ENCODE measurements around the gene AZU1.
"Not testable (repeated sequence)": the region's sequence is repeated elsewhere in the genome, so short reads cannot be mapped to it uniquely, and the experiment has no call there.

The AZU1 gene

GRCh38 chr19:835210-835810 lies 7.7 kb downstream of the AZU1 start:
- no peaks in the 10 kb centered on the region for H3K9me3 ChIP-seq (ENCODE audit: control insufficient read depth, insufficient read depth, low read depth, low read length)
- H3K4me3 ChIP-seq (ENCODE audit: low read depth, low read length) = no peak overlapping the region
- no peaks in the 10 kb centered on the region for H3K36me3 ChIP-seq (ENCODE audit: control insufficient read depth in 2 of 2, insufficient read depth in 1 of 2, low read length in 2 of 2)
- H3K4me1 ChIP-seq (ENCODE audit: control insufficient read depth, insufficient read depth, low read length) = no peaks in the 10 kb centered on the region
- ChIA-PET CTCF (no interaction called here), POLR2A (no interaction called here)
- TF ChIP-seq ZNF792 (tag by site-specific recombination; IDR thresholded peaks at IDR 0.05) (no peak), ZNF202 (tag by site-specific recombination; IDR thresholded peaks at IDR 0.05; ENCODE audit: borderline replicate concordance) (no peak), ZNF645 (tag by site-specific recombination; IDR thresholded peaks at IDR 0.05) (no peak), ZNF221 (tag by site-specific recombination; IDR thresholded peaks at IDR 0.05; ENCODE audit: borderline replicate concordance) (no peak), ZNF600 (tag by site-specific recombination; IDR thresholded peaks at IDR 0.05) (no peak), ZNF610 (tag by site-specific recombination; IDR thresholded peaks at IDR 0.05; ENCODE audit: borderline replicate concordance) (no peak), ZNF248 (tag by site-specific recombination; IDR thresholded peaks at IDR 0.05) (no peak), ZNF174 (tag by site-specific recombination; IDR thresholded peaks at IDR 0.05) (no peak), ZBTB10 (tag by site-specific recombination; IDR thresholded peaks at IDR 0.05) (no peak), ZNF776 (tag by site-specific recombination; IDR thresholded peaks at IDR 0.05; ENCODE audit: borderline replicate concordance) (no peak)
- TF ChIP-seq, protein P1, sequence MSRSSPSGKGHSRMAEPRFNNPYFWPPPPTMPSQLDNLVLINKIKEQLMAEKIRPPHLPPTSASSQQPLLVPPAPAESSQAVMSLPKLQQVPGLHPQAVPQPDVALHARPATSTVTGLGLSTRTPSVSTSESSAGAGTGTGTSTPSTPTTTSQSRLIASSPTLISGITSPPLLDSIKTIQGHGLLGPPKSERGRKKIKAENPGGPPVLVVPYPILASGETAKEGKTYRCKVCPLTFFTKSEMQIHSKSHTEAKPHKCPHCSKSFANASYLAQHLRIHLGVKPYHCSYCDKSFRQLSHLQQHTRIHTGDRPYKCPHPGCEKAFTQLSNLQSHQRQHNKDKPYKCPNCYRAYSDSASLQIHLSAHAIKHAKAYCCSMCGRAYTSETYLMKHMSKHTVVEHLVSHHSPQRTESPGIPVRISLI (tag by site-specific recombination; IDR thresholded peaks at IDR 0.05) = no peak
- no peak overlapping the region for H3K27ac ChIP-seq (ENCODE audit: extremely low read depth, low read depth, low read length)

DNA sequence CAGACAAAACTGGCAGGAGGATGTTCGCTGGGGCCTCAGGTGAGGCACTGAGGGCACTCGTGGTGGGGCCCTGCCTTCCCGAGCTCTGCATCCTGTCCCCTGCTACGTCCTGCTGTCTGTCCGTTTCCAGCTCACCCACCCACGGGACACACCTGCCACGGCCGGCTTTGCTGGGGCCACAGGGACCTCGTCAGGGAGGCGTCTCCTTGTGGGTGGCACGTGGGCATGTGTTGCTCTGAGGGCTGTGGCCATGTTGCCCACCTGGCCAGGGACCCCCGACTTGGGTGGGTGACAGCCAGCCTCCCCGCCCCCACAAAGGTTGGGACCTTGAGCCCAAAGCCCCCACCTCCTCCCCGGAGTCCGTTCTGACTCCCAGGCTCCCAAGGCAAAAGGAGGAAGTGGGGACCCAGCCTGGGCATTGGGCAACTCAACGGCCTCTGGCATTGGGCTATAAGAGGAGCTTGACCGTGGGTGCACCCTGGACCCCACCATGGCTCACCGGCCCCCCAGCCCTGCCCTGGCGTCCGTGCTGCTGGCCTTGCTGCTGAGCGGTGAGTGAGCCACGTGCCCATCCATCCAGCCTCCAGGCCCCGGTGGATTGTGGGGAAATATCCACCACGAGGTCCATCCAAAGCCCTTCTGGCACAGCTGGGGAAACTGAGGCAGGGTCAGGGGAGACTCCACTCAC lies 13.0 kb downstream of the AZU1 start, which contains the start of gene PRTN3:
PRTN3 (plus strand) TSS at position 481 of the 688 bp plus-strand sequence; CDS start at position 491, 10 bp downstream.
- ChIA-PET CTCF (interaction anchor here (0.7 kb wide), 2 partner anchors 13 to 41 kb away, joined by 3 read pairs; no protein-coding TSS in a partner anchor), POLR2A (no interaction called here)
- Histone ChIP-seq H3K4me1 (ENCODE audit: control insufficient read depth, insufficient read depth, low read length) (no peaks in the 10 kb centered on the region; the same call in 1 of the 2 replicates), H3K9me3 (ENCODE audit: control insufficient read depth, insufficient read depth, low read depth, low read length) (no peaks in the 10 kb centered on the region), H3K4me3 (ENCODE audit: low read depth, low read length) (no peak within 1 kb of the TSS), H3K36me3 (ENCODE audit: control insufficient read depth in 2 of 2, insufficient read depth in 1 of 2, low read length in 2 of 2) (no peaks in the 10 kb centered on the region), H3K27ac (ENCODE audit: extremely low read depth, low read depth, low read length) (no peak within 1 kb of the TSS)
- TF ChIP-seq EGR2 (tag by site-specific recombination; IDR thresholded peaks at IDR 0.05; ENCODE audit: low read depth) (peak; percentile 50), ZFHX2 (tag by site-specific recombination; conservative IDR thresholded peaks at IDR 0.05) (peak; percentile 50; the same call in 1 of the 2 replicates), ZNF157 (tag by site-specific recombination; IDR thresholded peaks at IDR 0.05) (no peak), ZNF48 (tag by site-specific recombination; IDR thresholded peaks at IDR 0.05) (no peak)

DNA sequence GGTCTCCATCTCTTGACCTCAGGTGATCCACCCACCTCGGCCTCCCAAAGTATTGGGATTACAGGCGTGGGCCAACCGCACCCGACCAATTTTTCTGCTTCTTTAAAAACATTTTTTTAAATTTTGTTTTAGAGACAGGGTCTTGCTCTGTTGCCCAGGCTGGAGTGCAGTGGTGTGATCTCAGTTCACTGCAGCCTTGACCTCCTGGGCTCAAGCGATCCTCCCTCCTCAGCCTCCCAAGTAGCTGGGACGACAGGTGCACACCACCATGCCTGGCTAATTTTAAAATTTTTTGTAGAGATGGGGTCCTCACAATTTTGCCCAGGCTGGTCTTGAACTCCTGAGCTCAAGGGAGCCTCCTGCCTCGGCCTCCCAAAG lies 15.2 kb downstream of the AZU1 start:
- ChIA-PET POLR2A (interaction anchor here (0.6 kb wide), 1 partner anchor 20 kb away, joined by 6 read pairs; no protein-coding TSS in a partner anchor), CTCF (interaction anchor here (1.0 kb wide), 1 partner anchor 14 kb away, joined by 3 read pairs; no protein-coding TSS in a partner anchor)
- TF ChIP-seq ZNF121 (tag by site-specific recombination; IDR thresholded peaks at IDR 0.05) (peak; percentile 77), SCRT1 (tag by site-specific recombination; IDR thresholded peaks at IDR 0.05; ENCODE audit: borderline replicate concordance) (peak; percentile 52; the same call in 1 of the 2 replicates)
- not testable (repeated sequence) for H3K9me3 ChIP-seq (ENCODE audit: control insufficient read depth, insufficient read depth, low read depth, low read length); H3K4me3 ChIP-seq (ENCODE audit: low read depth, low read length); H3K36me3 ChIP-seq (ENCODE audit: control insufficient read depth in 2 of 2, insufficient read depth in 1 of 2, low read length in 2 of 2); H3K4me1 ChIP-seq (ENCODE audit: control insufficient read depth, insufficient read depth, low read length); H3K27ac ChIP-seq (ENCODE audit: extremely low read depth, low read depth, low read length)

All from HEK293 (cell line).